Uterus (tissue), 4 donors: ENCODE measurements around the gene PP2D1. TPM values are rescaled to one million over a fixed set of nuclear protein-coding genes. Genes with fewer than 3 reads are reported as not detected.

Experiments used
- DNase-seq, 2 donors: peaks; one replicate each; pipeline ENCODE4 v3.0.0-alpha.2; 2019 to 2020
- H3K27ac ChIP-seq, 2 donors: fragments of 200-600 bp; sonication (generic); 1 replicate in 1 of 2; 2 replicates in 1 of 2; pipeline ENCODE4 v1.5.1; 2016 to 2018
- H3K27me3 ChIP-seq, 2 donors: fragments of 200-600 bp; sonication (generic); one replicate each; pipeline ENCODE4 v1.5.1; 2018 to 2019; ENCODE audit warnings: control low read depth in 1 of 2
- H3K36me3 ChIP-seq, 2 donors: fragments of 200-600 bp; sonication (generic); one replicate each; pipeline ENCODE4 v1.5.1; 2019; ENCODE audit warnings: control low read depth in 1 of 2
- H3K4me1 ChIP-seq, 2 donors: fragments of 200-600 bp; sonication (generic); one replicate each; pipeline ENCODE4 v1.5.1; 2018 to 2019; ENCODE audit warnings: control low read depth in 1 of 2
- H3K4me3 ChIP-seq, 2 donors: fragments of 200-600 bp; sonication (generic); 1 replicate in 1 of 2; 2 replicates in 1 of 2; pipeline ENCODE4 v1.5.1; 2018 to 2019; ENCODE audit warnings: mild to moderate bottlenecking in 1 of 2
- H3K9me3 ChIP-seq, 2 donors: fragments of 200-600 bp; sonication (generic); one replicate each; pipeline ENCODE4 v1.5.1; 2019; ENCODE audit warnings: control low read depth in 1 of 2
- CTCF ChIP-seq, 4 experiments: fragments of 200-600 bp in 2 of 4; fragments of 450-650 bp in 2 of 4; sonication (generic) in 2 of 4; IDR thresholded peaks; one replicate each; pipeline ENCODE4 v1.5.1; 2016 to 2019; ENCODE audit warnings: antibody characterized with exemption in 4 of 4, mild to moderate bottlenecking in 2 of 4, moderate library complexity in 1 of 4
- POLR2A ChIP-seq, 2 donors: fragments of 450-650 bp; IDR thresholded peaks; one replicate each; pipeline ENCODE4 v1.6.1; 2016; ENCODE audit warnings: antibody characterized with exemption in 2 of 2, mild to moderate bottlenecking in 1 of 2, moderate library complexity in 1 of 2
- intact Hi-C: fragments of 100-400 bp; cut with DNase I; formaldehyde crosslinking; loops from one replicate; pipeline ENCODE4 v1.15.1; 2023; ENCODE audit warnings: low total_unique reads
- total RNA-seq, 4 donors: library from RNA; depleted of rRNA in 3 of 4; stranded (reverse); fragments of >200 nt in 3 of 4; gene quantifications; one replicate each; pipeline versions ENCODE4 v1.1.0 to v1.2.4, GENCODE V29; 2014 to 2023
- donor health status: DM: yes; HTN: yes; CAD: no.

The PP2D1 gene
- total RNA-seq, 4 donors from 2014 or later, result not detected

- intact Hi-C loops, result loop anchor here (5.0 to 10.0 kb wide), 2 partner anchors 99 to 236 kb away; partner anchors contain the start of gene KAT2B
These were observed 65.9 kb downstream of the PP2D1 start for GRCh38 chr3:19945969-19946831.

GRCh38 chr3:19945534-19945933 is 66.5 kb downstream of the PP2D1 start:
- DNase-seq, result no peak
- Histone ChIP-seq H3K27me3 (no peaks in the 10 kb centered on the region), H3K4me1 (no peaks in the 10 kb centered on the region), H3K4me3 (no peak overlapping the region), H3K9me3 (no peaks in the 10 kb centered on the region), H3K36me3 (no peaks in the 10 kb centered on the region), H3K27ac (peak overlapping the region in 1 of 2 donors; percentile 97)
- TF ChIP-seq POLR2A (IDR thresholded peaks at IDR 0.05) (no peak), CTCF (IDR thresholded peaks at IDR 0.05) (no peak)
- intact Hi-C loops, result loop anchor here (5.0 to 10.0 kb wide), 2 partner anchors 99 to 237 kb away; partner anchors contain the start of gene KAT2B

More at GRCh38 chr3:19945969-19946831, 65.9 kb downstream of the PP2D1 start:
- Histone ChIP-seq H3K4me1 (no peaks in the 10 kb centered on the region), H3K27ac (peak overlapping the region; percentile 92 to 97), H3K9me3 (no peaks in the 10 kb centered on the region), H3K4me3 (peak overlapping the region; percentile 97 to 99), H3K27me3 (no peaks in the 10 kb centered on the region), H3K36me3 (no peaks in the 10 kb centered on the region)
- DNase-seq, result peak; percentile 16 to 24
- TF ChIP-seq POLR2A (IDR thresholded peaks at IDR 0.05) (no peak), CTCF (IDR thresholded peaks at IDR 0.05) (no peak)

GRCh38 chr3:19940643-19941042 is 71.4 kb downstream of the PP2D1 start:
- DNase-seq, result no peak
- Histone ChIP-seq H3K4me3 (no peak overlapping the region), H3K4me1 (no peaks in the 10 kb centered on the region), H3K9me3 (no peaks in the 10 kb centered on the region), H3K27me3 (no peaks in the 10 kb centered on the region), H3K27ac (no peak overlapping the region), H3K36me3 (no peaks in the 10 kb centered on the region)
- TF ChIP-seq POLR2A (IDR thresholded peaks at IDR 0.05) (no peak), CTCF (IDR thresholded peaks at IDR 0.05) (no peak)
- intact Hi-C loops, result loop anchor here (10.0 kb wide), 1 partner anchor 104 kb away; the partner anchor contains the start of gene KAT2B

GRCh38 chr3:19938295-19938627 is 73.8 kb downstream of the PP2D1 start:
- Histone ChIP-seq H3K4me3 (no peak overlapping the region), H3K27ac (no peak overlapping the region), H3K9me3 (no peaks in the 10 kb centered on the region), H3K27me3 (no peaks in the 10 kb centered on the region), H3K4me1 (no peaks in the 10 kb centered on the region), H3K36me3 (no peaks in the 10 kb centered on the region)
- no peak for TF ChIP-seq CTCF (IDR thresholded peaks at IDR 0.05)
- TF ChIP-seq POLR2A (IDR thresholded peaks at IDR 0.05), result no peak
- DNase-seq, result no peak
- intact Hi-C loops, result no loop called here
